GM18498 (cell line): Measurements from ENCODE around the gene CALM1.

Experiments used
- ATAC-seq: cut with Tn5 transposase; IDR thresholded peaks from one replicate; pipeline ENCODE4 v1.9.1; 2021; ENCODE audit warnings: mild to moderate bottlenecking, moderate library complexity; ENCODE audit not compliant: unreplicated experiment

CALM1 gene

GRCh38 chr14:90407230-90407629 is 10.4 kb downstream of the CALM1 start:
- no peak for ATAC-seq

- no peak for ATAC-seq
Measured at GRCh38 chr14:90408713-90409112, 11.9 kb downstream of the CALM1 start.

DNA sequence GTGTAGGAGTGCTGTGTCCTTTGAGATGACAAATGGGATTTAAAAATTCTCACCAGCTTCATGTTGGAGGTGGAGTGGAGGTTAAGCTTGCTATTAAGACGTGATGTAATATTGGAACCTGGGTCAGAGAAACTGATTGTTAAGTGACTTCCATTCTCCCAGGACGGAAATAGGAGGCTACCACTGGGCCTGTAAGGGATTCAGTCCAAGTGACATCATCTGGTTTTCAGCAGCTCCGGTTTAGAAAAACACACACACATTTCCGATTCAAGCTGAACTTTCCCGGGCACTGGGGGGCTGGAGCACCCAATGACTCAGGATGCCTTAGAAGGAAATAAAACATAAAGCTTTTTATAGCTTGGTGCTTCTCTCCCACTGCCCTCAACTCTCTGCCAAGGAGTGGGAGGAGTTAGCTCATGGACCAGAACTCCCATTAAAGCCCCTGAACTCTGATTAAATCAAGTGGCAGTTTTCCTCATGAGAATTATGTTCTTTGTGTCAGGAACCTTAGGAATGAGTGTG is 12.4 kb downstream of the CALM1 start:
- no peak for ATAC-seq

- ATAC-seq = no peak
Measured at GRCh38 chr14:90412058-90412457, 15.2 kb downstream of the CALM1 start.

DNA sequence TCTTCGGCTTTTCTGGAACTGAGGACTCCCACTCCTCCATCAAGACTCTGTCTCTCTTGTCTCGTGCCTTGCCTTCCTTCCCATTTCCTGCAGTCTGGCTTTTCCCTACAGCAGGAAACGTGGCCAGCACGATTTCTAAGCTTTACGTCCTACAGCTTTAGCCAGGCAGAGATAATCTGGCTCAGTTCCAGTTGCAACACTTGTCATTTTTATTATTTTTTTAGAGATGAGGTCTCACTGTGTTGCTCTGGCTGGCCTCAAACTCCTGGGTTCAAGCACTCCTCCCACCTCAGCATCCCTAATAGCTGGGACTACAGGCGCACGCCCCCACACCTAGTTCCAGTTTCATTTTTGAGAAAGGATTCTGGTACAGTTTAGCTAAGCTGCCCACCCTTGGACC is 19.9 kb downstream of the CALM1 start:
- no peak for ATAC-seq

DNA sequence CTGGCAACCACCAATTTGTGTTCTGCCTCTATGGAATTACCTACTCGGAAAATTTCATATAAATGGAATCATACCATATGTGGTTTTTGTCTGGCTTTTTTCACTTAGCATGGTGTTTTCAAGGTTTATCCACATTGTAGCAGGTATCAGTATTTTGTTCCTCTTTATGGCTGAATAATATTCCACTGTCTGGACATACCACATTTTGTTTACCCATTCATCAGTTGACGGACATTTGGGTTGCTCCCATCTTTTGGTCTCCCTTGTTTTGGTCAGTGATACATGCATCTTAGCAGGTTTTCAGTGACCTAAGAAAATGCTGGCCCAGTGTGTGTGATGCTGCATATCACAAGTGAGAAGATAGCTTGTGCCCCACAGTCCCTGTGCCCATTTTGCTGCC is 21.2 kb downstream of the CALM1 start:
- ATAC-seq = no peak

DNA sequence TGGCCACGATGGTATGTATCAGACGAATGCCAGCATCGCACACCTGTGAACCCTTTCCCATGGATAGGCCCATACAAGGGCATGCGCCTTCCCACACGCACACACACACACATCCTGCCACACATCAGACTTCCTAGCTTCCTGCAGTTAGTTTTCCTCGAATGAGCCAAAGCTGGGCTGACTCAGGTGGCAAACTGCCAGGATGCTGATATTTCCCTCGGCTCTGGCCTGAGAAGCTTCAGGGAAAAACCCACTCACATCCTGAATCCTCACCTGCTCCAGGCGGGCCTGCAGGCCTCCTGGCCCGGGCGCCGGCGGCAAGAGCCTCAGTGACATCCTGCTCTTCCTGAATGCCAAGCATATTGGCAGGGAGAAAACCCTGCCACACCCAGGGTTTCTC is 22.4 kb downstream of the CALM1 start:
- ATAC-seq = no peak

GRCh38 chr14:90421001-90421631 is 24.3 kb downstream of the CALM1 start:
- no peak for ATAC-seq

DNA sequence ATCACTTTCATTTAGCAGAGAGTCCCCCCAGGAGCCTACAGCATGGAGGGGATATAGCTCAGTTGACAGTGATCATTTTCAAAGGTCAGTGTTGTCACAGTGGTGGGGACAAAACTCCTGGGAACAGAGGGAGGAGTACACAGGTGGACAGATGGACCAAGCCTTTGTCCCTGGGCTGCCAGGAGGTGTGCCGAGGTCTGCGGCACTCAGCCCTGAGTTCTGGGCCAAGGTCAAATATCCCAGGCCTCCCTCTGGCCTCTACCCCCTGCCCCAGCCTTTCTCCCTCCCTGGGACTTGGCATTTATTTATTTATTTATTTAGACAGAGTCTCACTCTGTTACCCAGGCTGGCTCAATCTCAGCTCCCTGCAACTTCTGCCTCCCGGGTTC is 24.8 kb downstream of the CALM1 start:
- no peak for ATAC-seq

DNA sequence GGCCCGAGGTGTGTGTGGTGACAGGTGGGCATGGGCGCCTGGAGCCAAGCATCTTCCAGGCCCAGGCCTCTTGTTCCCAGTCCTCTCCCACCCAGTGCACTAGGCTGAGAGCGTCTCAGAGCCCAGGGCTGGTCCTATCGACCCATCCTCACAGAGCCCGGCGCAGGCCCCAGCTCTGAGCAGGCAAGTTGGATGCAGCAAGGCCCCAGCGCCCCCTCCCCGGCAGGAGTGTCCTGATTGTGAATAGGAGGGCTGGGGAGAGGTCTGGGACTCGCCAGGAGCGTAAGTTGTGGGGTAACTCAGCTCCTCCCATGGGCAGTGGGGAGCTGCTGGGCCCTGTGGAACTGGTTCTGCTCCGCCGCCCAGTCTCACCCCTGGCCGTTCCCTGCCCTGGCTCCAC is 26.3 kb downstream of the CALM1 start:
- ATAC-seq = no peak

DNA sequence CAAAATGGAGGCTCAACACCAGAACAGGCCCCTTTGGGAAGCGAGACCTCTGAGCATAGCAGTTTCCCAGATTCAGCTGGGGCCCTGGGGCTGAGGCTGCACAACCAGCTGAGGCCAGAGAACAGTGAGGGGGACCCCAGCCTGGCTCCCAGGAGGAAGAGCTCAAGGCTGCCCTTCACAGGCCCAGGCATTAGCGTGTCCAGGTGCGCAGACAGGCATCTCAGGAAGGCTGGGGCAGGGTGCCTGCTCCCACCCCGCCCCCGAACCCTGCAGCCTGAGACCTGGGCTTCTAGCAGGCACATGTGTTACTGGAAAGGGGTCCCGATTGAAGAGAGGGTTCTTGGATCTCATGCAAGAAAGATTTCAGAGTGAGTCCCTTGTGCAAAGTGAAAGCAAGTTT is 27.2 kb downstream of the CALM1 start:
- ATAC-seq = no peak

GRCh38 chr14:90424686-90425372 is 28.0 kb downstream of the CALM1 start:
- no peak for ATAC-seq

GRCh38 chr14:90425373-90425879 is 28.6 kb downstream of the CALM1 start:
- ATAC-seq = no peak

DNA sequence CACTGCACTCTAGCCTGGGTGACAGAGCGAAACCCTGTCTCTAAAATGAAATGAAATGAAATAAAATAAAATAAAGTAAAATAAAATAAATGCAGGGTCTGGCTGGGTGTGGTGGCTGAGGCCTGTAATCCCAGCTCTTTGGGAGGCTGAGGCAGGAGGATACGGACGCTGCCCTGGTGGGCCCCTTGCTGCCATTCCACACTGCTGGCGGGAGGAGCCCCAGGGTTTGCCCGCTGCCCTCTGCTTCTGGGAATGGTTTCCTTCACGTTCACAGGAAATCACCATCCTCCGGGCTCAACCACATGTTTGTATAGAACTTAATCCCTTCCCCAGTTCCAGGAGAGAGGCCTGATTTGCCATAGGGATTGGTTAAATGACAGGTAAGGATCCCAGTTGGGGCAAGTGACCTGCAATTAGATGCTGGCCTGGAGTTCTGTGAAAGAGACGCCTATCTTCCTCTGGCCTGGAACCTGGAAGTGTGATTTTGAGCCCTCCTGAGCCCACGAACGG is 29.3 kb downstream of the CALM1 start:
- ATAC-seq = no peak

GRCh38 chr14:90426663-90427062 is 29.8 kb downstream of the CALM1 start:
- ATAC-seq = no peak

- no peak for ATAC-seq
Measured at GRCh38 chr14:90427848-90428426, 31.1 kb downstream of the CALM1 start.

DNA sequence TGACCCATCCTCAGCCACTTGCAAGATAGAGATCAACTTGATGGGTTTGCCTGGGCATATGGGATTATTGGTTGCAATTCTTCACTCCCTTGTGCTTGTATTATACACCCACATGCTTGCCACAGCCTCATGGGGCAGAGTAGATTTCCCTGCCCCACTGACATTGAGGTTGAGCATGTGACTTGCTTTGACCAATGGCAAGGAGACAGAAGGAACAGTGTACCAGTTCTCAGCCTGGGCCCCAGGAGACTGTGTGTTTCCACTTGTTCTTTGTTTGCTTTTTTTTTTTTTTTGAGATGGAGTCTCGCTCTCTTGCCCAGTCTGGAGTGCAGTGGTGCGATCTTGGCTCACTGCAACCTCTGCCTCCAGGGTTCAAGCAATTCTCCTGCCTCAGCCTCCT is 31.8 kb downstream of the CALM1 start:
- ATAC-seq = no peak

- no peak for ATAC-seq
Measured at GRCh38 chr14:90429236-90429635, 32.4 kb downstream of the CALM1 start.

DNA sequence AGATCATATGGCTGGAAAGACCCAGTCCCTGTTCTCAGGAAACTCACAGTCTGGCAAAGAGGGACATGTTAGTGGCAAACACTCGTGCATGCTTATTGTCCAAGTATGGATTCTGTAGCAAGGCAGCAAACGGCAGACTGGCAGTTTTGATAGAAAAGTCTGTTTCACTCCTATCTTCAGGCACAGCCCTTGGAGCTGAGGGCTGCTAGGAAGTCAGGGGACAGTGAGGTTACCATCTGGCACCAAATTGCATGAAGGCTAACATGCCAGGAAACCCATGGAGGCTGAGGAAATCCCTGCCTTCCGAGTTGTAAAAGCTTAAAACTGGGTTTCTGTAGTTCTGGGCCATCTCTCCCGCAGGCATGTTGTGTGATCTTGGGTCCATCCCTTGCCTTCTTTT is 32.9 kb downstream of the CALM1 start:
- no peak for ATAC-seq

DNA sequence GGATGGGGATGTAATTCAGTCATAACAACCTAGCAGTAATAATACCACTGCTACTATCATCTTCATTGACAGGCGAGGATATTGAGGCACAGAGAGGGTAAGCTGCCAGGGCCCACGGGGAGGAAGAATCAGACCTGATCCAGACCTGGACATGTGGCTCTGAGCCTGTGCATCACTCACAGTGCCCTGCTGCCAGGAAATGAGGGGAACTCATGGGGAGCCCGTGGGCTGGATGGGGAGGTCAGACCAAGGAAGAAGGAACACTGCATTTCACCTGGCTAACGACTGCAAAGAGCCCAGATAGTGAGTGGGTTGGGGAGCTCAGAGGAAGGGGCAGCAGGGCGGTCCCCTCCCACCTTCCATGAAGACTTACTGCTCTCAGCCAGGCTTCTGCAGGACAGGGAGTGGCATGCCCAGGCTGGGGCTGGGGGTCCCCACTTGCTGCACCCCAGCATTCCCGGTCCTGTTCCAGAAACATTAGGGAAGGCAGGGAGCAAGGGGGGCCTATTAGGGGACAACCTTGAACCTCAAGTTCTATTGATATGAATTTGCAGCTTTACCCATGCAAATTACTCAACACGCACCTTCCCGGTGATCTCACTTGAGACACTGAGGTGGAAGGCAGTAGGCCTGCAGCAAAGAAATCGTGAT is 37.7 kb downstream of the CALM1 start:
- ATAC-seq = no peak

DNA sequence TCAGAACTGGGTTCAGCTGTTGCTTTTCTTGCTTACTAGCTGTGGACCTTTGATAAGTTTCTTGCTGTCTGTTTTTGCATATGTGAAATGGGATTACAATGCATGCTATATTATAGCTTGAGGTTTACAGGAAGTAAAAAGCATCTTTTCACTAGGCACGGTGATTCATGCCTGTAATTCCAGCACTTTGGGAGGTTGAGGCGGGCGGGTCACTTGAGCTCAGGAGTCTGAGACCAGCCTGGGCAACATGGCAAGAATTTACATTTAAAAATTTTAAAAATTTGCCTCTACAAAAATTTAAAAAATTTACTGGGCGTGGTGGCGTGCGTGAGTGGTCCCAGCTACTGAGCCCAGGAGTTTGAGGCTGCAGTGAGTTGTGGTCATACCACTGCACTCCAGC is 42.0 kb downstream of the CALM1 start:
- ATAC-seq = no peak
